KG1 (cell line): ENCODE results near the gene RAB4A.

Experiments
- DNase-seq: peaks from one replicate; lab custom pipeline; 2025; lab: John Stamatoyannopoulos, UW

The RAB4A gene

DNA sequence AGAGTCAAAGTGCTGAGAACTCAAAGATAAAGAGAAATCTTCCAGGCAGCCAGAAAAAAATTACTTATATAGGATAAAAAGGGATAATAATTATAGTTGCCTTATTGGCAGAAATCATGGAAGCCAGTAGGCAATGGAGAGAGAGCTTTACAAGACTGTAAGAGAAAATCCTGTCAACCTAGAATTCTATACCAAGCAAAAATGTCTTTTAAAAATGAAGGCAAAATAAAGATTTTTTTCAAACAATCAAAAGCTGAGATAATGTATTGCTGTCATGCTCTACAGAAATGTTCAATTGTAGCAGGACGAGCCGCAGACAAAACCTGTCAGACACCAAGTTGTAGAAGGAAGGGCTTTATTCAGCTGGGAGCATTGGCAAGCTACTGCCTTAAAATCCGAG lies 26.8 kb upstream of the RAB4A start:
- DNase-seq: no peak

DNA sequence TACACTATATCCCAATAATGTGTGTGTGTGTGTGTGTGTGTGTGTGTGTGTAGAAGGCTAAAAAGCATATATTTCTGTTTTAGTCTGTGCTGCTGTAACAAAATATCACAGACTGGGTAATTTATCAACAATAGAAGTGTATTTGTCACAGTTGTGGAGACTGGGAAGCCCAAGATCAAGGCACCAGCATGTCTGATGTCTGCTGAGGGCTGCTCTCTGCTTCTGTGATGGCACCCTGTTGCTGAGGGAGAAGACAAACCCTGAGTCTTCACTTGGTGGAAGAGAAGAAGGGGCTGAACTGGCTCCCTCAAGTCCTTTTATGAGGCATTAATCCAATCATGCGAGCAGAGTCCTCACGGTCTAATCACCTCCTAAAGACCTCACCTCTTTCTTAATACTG lies 23.0 kb upstream of the RAB4A start:
- no peak for DNase-seq

DNA sequence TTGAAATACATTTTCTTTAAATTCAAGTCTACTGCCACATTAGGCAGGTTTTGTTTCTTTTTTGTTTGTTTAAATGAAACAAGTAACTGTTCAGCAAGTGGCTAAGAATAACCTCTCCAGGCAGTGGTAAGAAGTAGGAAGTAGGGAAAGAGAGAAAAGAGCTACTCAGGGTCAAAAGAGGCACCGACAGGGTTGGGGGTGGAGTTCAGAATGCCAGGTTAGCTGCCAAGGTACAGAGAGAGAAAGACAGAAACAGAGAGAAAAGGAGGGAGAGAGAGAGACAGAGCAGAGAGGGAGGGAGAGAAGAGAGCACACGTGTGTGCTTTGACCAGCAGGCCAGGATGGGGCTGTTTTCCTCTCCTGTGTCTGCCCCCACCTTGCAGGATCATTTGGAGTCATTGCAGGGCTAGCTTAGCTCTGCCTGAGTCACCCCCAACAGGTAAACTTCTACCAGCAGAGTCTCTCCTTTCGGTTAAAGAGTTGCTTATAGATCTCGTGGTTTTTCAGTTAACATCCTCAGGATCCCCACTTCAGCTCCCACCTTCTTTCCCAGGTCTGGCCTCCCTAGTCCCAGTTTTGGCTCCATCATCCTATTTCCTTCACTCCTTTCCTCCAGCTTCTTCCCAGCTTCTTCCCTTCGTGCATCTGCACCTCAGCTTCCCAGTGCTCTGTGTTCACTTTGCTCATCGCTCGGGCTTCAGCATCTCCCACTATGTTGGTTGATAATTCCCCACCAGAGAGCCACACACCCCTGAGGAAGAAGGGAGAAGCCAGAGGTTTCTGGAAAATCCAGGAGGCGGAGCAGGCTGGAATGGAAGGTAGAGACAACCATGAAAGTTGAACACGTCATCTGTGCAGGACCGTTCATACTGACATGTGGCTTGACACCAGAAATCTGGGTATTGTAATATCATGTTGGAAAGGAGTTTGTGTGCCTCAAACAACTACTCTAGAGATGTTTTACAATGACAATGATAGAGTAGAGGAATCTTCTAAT lies 21.8 kb upstream of the RAB4A start:
- no peak for DNase-seq

DNA sequence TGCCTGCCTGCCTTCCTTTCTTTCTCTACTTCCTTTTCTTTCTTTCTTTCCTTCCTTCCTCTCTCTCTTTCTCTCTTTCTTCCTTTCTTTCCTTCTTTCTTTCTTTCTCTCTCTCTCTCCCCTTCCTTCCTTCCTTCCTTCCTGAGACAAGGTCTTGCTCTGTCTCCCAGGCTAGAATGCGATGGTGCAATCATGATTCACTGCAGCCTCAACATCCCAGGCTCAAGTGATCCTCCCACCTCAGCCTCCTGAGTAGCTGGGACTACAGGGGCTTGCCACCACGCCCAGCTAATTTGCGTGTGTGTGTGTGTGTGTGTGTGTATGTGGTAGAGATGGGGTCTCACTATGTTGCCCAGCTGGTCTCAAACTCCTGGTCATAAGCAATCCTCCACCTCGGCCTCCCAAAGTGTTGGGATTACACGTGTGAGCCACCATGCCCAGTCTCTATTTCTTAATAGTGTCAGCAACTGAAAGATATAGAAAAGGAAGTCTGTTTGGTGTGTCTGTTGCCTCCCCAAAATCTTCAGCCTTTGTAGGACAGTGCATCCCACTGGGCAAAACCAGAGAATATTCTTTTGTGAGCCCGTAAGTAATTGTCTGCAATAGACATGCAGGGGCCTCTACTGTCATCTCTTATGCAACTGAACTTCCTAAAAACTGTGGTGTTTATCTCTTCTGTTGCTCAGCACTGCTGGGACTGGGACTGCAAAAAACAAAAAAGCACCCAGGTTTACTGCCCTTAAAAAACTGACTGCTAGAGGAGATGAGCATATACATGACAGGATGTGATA lies 20.9 kb upstream of the RAB4A start:
- peak; percentile 44 for DNase-seq

DNA sequence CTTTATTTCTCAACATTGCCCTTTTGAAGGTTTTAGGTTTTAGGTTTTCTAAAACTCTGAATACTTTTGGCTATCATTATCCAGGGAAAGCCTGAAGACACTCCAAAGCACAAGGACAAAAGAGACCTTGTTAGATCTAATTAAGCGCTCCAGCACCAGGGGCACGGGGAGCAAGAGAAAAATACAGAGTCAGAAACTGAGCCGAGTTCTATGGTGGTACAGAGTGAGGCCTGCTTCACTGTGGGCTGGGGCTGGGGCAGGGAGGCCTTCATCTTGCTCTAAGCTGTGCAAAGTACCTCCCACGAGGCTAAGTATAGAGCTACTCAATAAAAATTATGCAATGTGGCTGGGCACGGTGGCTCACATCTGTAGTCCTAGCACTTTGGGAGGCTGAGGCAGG lies 19.7 kb upstream of the RAB4A start:
- no peak for DNase-seq

DNA sequence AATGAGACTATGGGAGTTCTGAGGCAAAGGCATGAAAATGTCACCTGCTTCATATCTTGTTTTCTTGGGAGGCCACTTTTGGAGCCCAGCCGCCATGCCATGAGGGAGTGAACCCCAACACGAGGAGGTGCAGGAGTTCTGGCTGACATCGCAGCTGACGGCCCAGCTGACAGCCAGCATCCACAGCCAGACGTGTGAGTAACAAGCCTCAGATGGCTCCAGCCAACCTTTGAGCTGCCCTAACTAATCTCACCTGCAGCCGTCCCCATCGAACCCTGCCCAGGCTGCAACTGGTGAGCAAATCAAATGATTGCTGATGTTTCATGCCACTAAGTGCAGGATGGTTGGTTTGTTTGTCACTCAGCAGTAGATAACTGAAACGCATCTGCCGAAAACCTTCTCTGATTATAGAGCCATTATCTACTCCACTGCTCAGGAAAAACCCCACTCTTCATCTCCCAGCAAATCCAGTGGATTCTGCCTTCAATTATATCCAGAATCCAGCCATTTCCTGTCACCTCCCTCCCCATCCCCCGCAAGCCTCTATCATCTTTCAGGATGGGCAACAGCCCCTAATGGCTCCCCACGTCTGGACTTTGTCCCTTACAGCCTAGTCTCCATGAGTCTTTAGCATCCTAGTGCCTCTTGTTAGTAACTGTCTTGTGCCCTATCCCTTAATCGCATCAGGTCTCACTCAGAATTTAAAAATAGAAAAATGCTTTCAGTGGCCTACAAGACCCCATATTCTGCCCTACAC lies 18.5 kb upstream of the RAB4A start:
- no peak for DNase-seq

DNA sequence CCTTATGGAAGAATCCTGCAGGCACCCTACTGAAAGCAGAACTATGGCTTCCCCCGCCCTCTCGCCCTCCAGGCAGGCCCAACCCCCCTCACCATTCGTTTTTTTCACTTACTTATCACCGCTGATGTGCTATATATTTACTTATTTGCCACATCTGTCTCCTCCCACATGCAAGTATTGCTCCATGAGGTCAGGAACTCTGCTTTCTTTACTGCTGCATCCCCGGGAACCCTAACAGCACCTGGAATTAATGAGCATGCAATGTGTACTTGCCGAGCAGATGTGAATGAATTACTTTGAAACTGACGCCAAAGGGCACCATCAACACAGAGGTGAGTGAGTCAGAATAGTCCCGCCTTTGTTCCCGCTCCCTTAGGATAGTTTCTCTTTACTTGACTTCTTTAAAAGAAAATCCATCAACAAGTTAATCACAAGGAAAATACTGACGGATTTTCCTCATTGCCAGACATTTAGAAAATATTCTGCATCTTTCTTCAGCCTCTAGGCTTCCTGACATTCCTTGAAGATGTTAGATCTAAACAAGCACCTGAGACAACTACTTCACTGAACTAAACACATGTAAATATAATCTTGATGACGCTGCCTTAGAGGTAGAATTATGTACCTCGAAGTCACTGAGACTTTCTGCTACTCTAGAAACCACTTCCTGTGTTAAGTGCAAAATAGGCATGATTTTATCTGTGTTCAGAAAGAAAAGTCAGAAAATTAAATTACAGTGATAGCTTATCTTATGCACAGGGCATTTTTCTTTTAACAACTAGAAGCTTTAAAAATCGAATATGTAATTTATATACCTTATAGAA lies 17.5 kb upstream of the RAB4A start:
- no peak for DNase-seq

DNA sequence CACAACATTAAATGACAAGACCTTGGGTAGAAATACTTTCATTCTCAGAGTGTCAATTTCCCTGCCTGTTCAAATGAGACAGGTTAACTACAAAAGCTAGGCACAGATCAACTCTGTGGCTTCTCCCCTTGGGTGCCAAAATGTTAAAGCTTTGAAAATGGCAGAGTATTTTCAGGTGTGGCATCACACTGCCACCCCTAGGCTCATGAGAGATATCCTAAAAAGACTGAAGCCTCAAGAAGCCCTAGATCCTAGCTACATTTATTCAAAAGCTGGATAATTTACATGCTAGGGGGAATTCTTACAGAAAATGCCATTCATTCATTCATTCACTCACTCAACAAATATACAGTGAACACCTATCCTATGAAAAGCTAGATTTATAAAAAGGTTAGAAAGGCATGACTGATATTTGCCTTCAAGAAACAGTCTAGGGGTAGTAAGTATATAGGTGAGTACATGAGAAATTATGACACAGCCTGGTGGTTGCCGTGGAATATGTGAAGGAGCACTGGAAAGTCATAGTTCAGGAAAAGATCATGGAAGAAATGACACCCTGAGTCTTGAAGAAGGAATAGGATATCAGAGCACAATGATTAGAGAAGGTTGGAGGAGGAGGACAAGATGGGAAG lies 15.9 kb upstream of the RAB4A start:
- no peak for DNase-seq

DNA sequence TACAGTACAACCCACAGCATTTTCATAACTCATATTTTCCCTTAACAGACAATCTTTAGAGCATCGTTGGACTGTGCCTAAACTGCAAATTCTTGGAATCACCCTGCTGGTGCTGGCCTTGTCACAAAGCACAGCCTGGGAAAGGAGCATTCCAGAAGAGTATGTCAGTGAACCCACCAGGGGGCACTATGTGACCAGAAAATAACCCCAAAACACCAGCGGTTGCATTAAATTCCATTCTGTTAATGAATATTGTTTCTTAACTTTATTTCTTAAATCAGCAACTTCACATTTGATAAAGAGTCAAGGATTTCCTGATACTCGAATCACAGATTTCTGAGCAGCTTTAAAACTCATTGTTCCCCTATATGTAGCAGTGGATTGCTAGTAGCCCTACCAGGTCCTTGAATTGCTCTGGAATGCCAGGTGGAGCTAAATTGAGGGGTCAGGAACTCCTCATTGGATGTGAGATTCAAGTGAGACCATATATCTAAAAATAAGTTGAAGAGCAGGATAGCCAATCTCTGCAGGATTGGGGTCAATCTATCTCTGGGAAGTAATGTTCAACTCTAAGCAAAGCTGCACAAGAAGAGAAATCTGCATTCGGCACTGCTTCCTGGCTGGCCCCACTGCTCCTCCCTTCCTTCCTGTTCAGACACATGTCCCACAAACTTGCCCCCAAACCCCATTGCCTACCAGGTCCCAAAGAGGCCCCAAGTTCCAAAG lies 12.7 kb upstream of the RAB4A start:
- peak; percentile 55 for DNase-seq

DNA sequence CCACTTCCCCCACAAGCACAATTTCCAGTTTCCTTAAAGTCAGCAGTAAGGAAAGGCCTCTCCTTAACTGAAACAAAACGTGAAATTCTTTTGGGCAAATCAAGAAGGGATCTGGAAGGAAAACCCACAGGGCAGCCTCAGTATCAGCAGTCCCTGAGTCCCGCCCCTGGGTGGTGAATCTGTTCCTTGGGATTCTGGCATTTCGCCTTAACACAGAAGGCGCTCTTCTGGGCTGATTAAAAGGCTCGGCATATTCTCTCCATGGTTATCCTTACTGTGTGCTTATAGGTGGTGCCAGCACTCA lies 12.2 kb upstream of the RAB4A start:
- DNase-seq: no peak

DNA sequence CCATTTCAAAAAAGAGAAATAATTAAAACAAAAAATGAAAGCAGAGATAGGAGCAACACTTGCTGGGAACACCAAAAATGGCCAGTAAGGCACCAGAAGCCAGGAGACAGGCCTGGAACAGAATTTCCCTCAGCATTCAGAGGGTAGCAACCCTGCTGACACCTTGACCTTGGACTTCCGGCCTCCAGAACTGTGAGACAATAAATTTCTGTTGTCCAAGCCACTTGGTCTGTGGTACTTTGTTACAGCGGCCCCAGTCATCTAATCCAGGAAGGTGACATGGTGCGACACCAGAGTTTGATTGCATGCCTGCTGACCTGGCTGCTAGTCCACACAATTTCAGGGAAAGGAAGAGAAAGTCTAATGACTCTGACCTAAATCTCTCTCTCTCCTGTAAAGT lies 10.6 kb upstream of the RAB4A start:
- no peak for DNase-seq

DNA sequence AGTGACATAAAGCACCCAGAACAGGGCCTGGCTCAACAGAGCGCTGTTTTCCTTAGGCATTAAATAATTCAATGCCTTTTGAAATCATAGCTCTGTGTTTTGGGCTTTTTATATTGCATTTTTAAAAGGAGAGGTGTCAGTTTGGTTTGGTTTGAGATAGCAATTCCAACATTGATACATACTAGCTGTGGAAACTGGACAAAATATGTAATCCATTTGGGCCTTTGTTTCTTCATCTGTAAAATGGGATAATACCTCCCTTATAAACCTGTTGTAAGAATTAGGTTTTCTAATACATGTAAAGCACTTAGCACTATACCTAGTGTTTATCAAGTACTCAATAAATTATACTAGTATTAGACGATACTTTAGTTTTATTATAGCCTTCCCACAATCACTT lies 8.7 kb upstream of the RAB4A start:
- no peak for DNase-seq

DNA sequence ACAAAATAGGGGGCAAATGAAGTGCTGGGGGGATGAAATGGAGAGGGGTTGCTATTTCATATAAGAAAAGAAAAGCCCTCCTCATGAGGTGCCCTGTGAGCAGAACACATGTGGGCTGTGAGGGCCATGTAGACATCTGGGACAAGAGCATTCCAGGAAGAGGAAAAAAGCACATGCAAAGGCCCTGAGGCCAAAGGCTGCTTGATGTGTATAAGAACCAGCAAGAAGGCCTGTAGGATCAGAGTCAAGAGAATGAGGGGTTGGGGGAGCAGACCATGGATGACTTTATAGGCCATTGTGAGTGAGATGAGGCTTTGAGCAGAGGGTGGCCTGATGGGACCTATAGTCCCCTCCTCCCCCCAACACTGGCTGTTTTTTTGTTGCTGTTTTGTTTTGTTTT lies 7.7 kb upstream of the RAB4A start:
- no peak for DNase-seq

DNA sequence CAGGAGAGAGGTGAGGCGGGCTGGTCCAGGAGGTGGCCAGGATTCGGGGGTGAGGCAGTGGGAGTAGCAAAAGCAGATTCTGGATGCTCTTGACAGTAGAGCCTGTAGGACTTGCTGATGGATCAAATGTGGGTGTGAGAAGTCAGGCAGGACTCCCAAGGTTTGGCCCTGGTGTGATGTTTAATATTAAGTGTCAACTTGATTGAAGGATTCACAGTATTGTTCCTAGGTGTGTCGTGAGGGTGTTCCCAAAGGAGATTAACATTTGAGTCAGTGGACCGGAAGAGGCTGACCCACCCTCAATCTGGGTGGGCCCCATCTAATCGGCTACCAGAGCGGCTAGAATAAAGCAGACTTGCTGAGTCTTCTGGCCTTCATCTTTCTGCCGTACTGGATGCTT lies 6.8 kb upstream of the RAB4A start:
- DNase-seq: no peak

DNA sequence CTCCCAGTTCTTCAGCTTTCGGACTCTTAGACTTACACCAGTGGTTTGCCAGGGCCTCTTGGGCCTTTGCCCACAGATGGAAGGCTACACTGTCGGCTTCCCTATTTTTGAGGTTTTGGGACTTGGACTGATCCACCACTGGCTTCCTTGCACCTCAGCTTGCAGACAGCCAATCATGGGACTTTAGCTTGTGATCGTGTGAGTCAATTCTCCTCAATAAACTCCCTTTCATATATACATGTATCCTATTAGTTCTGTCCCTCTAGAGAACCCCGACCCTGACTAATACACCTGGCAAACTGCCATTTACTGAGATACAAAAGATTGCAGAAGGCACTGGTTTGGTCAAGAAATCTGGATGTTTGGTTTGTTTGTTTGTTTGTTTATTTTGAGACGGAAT lies 6.4 kb upstream of the RAB4A start:
- no peak for DNase-seq

DNA sequence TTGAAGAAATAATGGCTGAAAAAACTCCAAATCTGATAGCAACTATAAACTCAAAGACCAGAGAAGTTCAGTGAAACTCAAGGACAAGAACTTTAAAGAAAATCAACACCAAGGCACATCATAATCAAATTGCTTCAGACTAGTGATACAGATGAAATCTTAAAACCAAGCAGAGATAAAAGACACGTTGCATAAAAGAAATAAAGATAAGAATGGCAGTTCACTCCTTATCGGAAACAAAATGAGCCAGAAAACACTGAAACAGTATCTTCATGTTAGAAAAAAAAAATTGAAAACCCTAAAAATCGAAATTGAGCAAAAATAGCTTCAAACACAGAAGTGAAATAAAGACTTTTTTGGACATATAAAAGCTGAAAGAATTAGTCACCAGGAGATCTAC lies 4.6 kb upstream of the RAB4A start:
- DNase-seq: no peak

DNA sequence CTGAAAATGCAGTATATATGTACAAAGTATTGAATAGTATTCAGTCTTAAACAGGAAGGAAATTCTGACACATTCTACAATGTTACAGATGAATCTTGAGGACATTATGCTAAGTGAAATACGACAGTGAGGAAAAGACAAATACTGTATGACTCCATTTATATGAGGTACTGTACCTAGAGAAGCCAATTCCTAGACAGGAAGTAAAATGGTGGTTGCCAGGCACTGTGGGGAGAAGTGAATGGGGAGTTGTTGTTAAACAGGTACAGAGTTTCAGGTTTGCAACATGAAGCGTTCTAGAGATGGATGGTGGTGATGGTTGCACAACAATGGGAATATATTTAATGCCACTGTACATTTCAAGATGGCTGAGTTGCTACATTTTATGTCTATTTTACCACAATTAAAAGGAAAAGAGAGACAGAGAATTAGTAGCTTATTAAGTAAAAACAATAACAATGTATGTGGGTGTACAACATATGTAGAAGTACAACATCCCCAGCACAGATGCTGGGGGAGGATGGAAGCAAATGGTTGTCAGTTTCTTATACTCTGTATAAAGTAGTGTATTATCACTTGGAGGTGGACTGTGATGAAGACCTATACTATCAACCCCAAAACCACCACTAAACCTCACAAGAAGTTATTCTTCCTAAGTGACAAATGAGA lies 3.9 kb upstream of the RAB4A start:
- no peak for DNase-seq

DNA sequence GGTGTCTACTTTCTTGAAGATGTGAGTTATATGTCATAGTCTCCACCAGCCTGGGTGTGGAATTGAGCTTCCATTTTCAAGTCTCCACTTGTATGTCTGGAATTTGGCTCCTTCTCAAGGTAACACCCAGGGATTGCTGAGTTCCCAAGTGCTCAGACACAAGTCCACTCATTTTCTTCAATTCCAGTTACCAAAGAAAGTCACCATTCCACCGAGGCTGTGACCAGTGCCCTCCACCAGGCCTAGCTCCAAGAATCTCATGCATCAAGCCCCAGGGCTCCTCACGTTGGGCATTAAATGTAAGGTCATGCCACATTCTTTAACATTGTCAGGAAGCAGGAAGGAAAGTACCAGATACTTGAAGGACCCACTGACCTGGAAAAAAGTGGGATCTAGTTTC lies 2.4 kb upstream of the RAB4A start:
- DNase-seq: no peak

DNA sequence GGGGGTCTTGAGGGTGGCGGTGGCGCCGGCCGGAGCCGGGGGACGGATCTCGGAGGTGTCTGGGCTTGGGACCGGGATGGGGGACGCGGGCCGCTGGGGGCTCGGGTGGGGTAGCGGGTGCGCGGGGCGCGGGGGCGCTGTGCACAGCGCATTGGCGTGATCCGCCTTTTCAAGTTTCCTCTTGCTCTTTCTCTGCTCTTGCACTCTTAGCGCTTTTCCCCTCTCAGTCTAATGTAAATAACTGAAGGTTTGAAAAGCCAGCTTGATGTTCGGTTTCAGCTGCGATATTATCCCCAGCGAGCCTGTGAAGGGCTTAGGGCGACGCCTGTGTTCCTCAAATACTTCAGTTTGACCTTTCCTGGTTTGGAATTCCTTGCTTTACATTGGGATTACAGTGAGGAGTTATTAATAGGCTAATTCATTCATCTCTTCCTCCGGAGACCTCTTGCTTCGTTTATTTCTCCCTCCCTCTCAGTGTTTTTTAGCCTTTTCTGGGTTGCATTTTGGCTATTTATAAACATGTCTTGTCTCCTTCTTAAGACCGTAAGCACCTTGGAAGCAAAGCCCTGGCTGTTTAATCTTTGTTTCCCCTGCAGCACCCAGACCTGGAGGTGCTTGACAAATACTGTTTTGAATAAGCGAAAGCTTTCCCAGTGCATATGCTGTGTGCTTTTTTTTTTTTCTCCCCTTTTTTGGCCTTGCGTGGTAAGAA lies 693 bp downstream of the RAB4A start:
- no peak for DNase-seq
